Measurements from ENCODE around the gene SERPINE1. TPM values are rescaled to one million over a fixed set of nuclear protein-coding genes. Genes with fewer than 3 reads are reported as not detected.

SERPINE1 gene
- total and polyA plus RNA-seq, 2 experiments from 2014 or later = 0.97 to 1.2 TPM

DNA sequence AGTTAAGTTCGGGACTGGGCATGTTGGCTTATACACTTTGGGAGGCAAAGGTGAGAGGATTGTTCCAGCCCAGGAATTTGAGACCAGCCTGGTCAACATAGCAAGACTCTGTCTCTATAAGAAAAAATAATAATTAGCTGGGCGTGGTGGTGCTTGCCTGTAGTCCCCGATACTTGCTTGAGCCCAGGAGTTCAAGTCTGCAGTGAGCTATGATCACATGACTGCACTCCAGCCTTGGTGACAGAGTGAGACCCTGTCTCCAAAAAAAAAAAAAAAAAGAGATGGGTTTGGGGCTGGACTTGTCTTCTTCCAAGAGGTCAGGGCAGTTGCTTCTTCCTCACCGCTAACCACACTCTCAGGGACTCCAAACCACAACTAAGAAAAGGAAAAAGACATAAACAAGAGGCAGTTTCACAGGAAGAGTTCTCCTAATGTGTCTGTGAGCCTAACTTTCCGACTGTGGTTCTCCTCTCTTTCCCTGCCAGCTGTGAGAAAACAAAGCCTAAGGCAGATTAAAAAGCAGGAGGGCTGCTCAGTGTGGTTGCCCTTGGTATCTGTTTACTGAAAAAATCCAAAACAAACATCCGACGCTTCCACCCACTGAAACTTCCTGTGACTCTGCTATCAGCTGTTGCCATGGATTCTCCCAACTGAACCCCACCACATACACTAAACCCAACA lies 2.4 kb upstream of the SERPINE1 start:
- Histone ChIP-seq H3K4me2 (no peak overlapping the region), H3K27me3 (ENCODE audit: insufficient read depth) (no peaks in the 10 kb centered on the region), H3K79me2 (replicated peaks; ENCODE audit: insufficient read depth) (no peaks in the 10 kb centered on the region), H3K4me3 (no peak overlapping the region), H3K36me3 (ENCODE audit: insufficient read depth) (no peaks in the 10 kb centered on the region), H3K27ac (ENCODE audit: low read depth) (no peak overlapping the region), H3K9me2 (ENCODE audit: insufficient read depth) (no peaks in the 10 kb centered on the region), H2AFZ (no peak overlapping the region), H3K4me1 (ENCODE audit: insufficient read depth) (peaks cover 42% of the 10 kb centered on the region; the same call in 1 of the 2 replicates), H3F3A (replicated peaks; ENCODE audit: low read depth) (0 out of 2 replicates have a peak, but pooled peaks cover 10% of the 10 kb centered on the region), H4K20me1 (replicated peaks; ENCODE audit: insufficient read depth) (no peaks in the 10 kb centered on the region)
- ATAC-seq (no peak), DNase-seq (ENCODE audit: low spot score) (no peak)
- peaks cover 8% of the 10 kb centered on the region for H3K9me3 Mint-ChIP-seq
- TF ChIP-seq, protein P1, sequence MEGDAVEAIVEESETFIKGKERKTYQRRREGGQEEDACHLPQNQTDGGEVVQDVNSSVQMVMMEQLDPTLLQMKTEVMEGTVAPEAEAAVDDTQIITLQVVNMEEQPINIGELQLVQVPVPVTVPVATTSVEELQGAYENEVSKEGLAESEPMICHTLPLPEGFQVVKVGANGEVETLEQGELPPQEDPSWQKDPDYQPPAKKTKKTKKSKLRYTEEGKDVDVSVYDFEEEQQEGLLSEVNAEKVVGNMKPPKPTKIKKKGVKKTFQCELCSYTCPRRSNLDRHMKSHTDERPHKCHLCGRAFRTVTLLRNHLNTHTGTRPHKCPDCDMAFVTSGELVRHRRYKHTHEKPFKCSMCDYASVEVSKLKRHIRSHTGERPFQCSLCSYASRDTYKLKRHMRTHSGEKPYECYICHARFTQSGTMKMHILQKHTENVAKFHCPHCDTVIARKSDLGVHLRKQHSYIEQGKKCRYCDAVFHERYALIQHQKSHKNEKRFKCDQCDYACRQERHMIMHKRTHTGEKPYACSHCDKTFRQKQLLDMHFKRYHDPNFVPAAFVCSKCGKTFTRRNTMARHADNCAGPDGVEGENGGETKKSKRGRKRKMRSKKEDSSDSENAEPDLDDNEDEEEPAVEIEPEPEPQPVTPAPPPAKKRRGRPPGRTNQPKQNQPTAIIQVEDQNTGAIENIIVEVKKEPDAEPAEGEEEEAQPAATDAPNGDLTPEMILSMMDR (conservative IDR thresholded peaks at IDR 0.05; ENCODE audit: low read depth in 2 of 2) = no peak
- TF ChIP-seq STAT1 (IDR thresholded peaks at IDR 0.05; ENCODE audit: unreplicated experiment) (no peak), EZH2phosphoT487 (IDR thresholded peaks at IDR 0.05; ENCODE audit: unreplicated experiment) (no peak), ZNF114 (CRISPR knock-in tag; IDR thresholded peaks at IDR 0.05) (no peak), JUNB (IDR thresholded peaks at IDR 0.05; ENCODE audit: unreplicated experiment) (no peak), POLR2AphosphoS5 (IDR thresholded peaks at IDR 0.05; ENCODE audit: low read depth) (no peak), CREB1 (CRISPR knock-in tag; IDR thresholded peaks at IDR 0.05; ENCODE audit: low read depth) (no peak), NANOG (IDR thresholded peaks at IDR 0.05; ENCODE audit: borderline replicate concordance) (no peak)
- TF ChIP-seq, protein P2, sequence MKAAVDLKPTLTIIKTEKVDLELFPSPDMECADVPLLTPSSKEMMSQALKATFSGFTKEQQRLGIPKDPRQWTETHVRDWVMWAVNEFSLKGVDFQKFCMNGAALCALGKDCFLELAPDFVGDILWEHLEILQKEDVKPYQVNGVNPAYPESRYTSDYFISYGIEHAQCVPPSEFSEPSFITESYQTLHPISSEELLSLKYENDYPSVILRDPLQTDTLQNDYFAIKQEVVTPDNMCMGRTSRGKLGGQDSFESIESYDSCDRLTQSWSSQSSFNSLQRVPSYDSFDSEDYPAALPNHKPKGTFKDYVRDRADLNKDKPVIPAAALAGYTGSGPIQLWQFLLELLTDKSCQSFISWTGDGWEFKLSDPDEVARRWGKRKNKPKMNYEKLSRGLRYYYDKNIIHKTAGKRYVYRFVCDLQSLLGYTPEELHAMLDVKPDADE (IDR thresholded peaks at IDR 0.05) = no peak
- H3K4me3 Mint-ChIP-seq = no peak overlapping the region
- H3K36me3 Mint-ChIP-seq (ENCODE audit: low read depth) = peaks cover 10% of the 10 kb centered on the region; the same call in 1 of the 3 replicates
- peaks cover 25% of the 10 kb centered on the region for H3K27me3 Mint-ChIP-seq (ENCODE audit: insufficient read depth, low read depth, poor library complexity)
- H3K27ac Mint-ChIP-seq = no peak overlapping the region
- H3K4me1 Mint-ChIP-seq = peaks cover 32% of the 10 kb centered on the region

DNA sequence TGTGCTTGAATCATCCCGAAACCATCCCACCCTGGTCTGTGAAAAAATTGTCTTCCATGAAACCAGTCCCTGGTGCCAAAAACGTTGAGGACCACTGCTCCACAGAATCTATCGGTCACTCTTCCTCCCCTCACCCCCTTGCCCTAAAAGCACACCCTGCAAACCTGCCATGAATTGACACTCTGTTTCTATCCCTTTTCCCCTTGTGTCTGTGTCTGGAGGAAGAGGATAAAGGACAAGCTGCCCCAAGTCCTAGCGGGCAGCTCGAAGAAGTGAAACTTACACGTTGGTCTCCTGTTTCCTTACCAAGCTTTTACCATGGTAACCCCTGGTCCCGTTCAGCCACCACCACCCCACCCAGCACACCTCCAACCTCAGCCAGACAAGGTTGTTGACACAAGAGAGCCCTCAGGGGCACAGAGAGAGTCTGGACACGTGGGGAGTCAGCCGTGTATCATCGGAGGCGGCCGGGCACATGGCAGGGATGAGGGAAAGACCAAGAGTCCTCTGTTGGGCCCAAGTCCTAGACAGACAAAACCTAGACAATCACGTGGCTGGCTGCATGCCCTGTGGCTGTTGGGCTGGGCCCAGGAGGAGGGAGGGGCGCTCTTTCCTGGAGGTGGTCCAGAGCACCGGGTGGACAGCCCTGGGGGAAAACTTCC lies 784 bp upstream of the SERPINE1 start:
- DNase-seq (ENCODE audit: low spot score) (no peak), ATAC-seq (no peak; the same call in 2 of the 3 replicates)
- Histone ChIP-seq H3K9me2 (ENCODE audit: insufficient read depth) (no peaks in the 10 kb centered on the region), H2AFZ (peak overlapping the region; percentile 93), H3K27ac (ENCODE audit: low read depth) (no peak overlapping the region), H3K79me2 (replicated peaks; ENCODE audit: insufficient read depth) (no peaks in the 10 kb centered on the region), H3F3A (replicated peaks; ENCODE audit: low read depth) (0 out of 2 replicates have a peak, but pooled peaks cover 6% of the 10 kb centered on the region), H3K4me2 (peak overlapping the region; percentile 65), H3K36me3 (ENCODE audit: insufficient read depth) (no peaks in the 10 kb centered on the region), H3K27me3 (ENCODE audit: insufficient read depth) (no peaks in the 10 kb centered on the region), H3K4me1 (ENCODE audit: insufficient read depth) (peaks cover 38% of the 10 kb centered on the region; the same call in 1 of the 2 replicates), H3K4me3 (peak overlapping the region; percentile 37; the same call in 1 of the 2 replicates), H4K20me1 (replicated peaks; ENCODE audit: insufficient read depth) (no peaks in the 10 kb centered on the region)
- Mint-ChIP-seq H3K4me3 (no peak overlapping the region), H3K4me1 (peaks cover 32% of the 10 kb centered on the region), H3K27ac (no peak overlapping the region), H3K9me3 (peaks cover 8% of the 10 kb centered on the region), H3K27me3 (ENCODE audit: insufficient read depth, low read depth, poor library complexity) (peaks cover 25% of the 10 kb centered on the region), H3K36me3 (ENCODE audit: low read depth) (peaks cover 10% of the 10 kb centered on the region; the same call in 1 of the 3 replicates)
- TF ChIP-seq JUNB (IDR thresholded peaks at IDR 0.05; ENCODE audit: unreplicated experiment) (no peak), EZH2 (IDR thresholded peaks at IDR 0.05; ENCODE audit: low read depth, unreplicated experiment) (no peak), ZNF331 (CRISPR knock-in tag; IDR thresholded peaks at IDR 0.05; ENCODE audit: low read depth) (no peak), EZH2phosphoT487 (IDR thresholded peaks at IDR 0.05; ENCODE audit: unreplicated experiment) (no peak), NANOG (IDR thresholded peaks at IDR 0.05; ENCODE audit: borderline replicate concordance) (no peak), ZNF114 (CRISPR knock-in tag; IDR thresholded peaks at IDR 0.05) (no peak)
- TF ChIP-seq, protein P2 (IDR thresholded peaks at IDR 0.05) = no peak
- TF ChIP-seq, protein P3, sequence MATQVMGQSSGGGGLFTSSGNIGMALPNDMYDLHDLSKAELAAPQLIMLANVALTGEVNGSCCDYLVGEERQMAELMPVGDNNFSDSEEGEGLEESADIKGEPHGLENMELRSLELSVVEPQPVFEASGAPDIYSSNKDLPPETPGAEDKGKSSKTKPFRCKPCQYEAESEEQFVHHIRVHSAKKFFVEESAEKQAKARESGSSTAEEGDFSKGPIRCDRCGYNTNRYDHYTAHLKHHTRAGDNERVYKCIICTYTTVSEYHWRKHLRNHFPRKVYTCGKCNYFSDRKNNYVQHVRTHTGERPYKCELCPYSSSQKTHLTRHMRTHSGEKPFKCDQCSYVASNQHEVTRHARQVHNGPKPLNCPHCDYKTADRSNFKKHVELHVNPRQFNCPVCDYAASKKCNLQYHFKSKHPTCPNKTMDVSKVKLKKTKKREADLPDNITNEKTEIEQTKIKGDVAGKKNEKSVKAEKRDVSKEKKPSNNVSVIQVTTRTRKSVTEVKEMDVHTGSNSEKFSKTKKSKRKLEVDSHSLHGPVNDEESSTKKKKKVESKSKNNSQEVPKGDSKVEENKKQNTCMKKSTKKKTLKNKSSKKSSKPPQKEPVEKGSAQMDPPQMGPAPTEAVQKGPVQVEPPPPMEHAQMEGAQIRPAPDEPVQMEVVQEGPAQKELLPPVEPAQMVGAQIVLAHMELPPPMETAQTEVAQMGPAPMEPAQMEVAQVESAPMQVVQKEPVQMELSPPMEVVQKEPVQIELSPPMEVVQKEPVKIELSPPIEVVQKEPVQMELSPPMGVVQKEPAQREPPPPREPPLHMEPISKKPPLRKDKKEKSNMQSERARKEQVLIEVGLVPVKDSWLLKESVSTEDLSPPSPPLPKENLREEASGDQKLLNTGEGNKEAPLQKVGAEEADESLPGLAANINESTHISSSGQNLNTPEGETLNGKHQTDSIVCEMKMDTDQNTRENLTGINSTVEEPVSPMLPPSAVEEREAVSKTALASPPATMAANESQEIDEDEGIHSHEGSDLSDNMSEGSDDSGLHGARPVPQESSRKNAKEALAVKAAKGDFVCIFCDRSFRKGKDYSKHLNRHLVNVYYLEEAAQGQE (IDR thresholded peaks at IDR 0.05; ENCODE audit: unreplicated experiment) = no peak
- TF ChIP-seq, protein P1 (conservative IDR thresholded peaks at IDR 0.05; ENCODE audit: low read depth in 2 of 2) = no peak

All from GM23338 (cell line).